ENCODE measurements around the gene KCTD3. TPM values are rescaled to one million over a fixed set of nuclear protein-coding genes. Genes with fewer than 3 reads are reported as not detected.

KCTD3 gene
- total RNA-seq, 1 donor from 2014 or later: 51.7 TPM

DNA sequence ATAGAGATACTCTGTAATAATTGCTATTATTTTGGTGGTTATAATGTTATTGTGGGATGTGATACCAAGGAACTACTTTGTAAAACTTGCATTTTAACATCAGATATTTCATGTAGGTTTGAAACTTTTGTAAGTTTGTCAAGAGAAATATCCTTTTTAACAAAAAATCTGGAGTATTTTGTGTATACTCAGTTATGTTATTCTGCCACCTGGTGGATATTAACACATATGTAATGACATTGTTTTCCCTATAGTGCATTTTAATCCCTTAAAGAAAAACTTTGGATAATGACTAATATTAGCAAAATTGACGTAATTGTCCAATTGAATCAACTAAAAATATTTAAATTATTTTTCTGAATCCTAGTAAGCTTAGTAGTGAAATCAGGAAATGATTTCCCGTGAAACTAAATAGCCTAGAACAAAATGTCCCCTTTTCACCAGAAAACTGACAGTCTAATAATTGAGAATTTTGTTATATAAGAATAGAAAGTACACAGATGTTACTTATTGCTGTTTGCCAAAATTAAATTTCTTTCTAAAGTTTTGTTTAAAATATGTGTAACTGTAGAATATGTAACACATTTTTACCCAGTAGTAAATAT lies 39.6 kb downstream of the KCTD3 start:
- DNase-seq: no peak

DNA sequence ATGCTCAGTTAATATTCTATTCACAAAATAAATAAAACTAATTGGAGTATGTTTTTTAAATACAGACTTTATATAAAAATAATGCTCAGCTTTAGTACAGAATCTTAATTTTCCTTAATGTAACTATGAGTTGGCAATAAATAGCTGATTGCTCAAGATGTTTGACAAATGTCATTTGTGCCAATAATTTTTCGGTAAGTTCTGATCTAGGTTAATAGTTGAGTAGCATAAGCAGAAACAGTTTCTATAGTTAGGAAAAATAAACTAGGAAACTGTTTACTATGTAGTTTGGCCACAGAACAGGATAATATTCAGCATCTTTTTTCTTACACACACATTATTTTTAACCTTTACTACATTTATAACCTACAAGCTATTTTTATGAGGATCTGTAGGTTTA lies 40.3 kb downstream of the KCTD3 start:
- DNase-seq: no peak

DNA sequence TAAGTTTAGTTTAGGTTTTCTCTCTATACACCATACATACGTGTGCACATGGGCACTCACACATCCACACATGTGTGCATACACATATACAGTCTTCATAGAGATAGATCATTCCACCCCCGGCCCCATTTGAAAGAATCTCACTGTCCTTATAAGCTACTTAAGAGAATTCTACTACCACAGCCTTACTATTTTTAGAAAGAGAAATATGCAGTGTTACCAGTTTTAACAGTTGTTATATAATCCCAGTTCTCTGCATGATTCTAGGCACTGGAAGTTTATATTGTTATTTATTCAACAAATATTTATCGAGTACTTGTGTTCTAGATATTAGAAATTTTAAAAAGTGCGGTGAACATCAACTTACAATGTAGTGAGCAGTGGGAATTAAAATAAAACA lies 41.5 kb downstream of the KCTD3 start:
- DNase-seq: no peak

DNA sequence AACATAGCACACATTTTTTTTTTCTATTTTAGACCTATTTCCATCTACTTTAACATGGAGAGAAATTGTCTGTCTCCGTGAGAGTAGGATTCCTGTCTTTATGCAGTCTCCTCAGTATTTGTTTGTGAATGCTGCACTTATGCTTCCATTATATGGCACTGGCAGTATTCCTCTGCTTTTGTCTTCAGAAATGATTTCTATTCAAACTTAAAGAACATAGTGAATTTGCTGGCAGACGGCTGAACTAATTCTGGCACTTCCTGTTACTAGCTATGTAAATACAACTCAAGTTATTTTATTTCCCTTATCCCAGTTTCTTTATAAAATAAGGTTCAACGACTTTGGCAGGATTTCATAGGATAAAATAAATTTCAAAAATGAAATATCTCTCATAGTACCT lies 45.3 kb downstream of the KCTD3 start:
- no peak for DNase-seq

DNA sequence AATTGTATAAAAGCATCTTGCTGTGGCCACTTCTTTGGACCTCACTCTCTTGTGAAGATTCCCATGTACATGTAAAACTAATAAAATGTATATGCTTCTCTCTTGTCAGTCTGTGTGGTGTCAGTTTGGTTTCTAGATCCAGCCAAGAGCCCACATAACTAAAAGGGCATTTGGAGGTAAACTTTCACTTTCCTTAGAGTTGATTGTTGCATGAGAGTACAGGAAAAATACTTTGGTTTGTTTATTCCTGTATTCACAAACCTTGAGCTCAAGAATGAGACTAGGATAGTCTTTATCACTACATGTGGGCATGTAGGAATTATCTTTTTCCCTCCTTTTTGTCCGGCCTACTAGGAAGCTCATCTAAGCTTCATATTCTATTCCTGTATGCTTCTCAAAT lies 50.9 kb downstream of the KCTD3 start:
- no peak for DNase-seq

DNA sequence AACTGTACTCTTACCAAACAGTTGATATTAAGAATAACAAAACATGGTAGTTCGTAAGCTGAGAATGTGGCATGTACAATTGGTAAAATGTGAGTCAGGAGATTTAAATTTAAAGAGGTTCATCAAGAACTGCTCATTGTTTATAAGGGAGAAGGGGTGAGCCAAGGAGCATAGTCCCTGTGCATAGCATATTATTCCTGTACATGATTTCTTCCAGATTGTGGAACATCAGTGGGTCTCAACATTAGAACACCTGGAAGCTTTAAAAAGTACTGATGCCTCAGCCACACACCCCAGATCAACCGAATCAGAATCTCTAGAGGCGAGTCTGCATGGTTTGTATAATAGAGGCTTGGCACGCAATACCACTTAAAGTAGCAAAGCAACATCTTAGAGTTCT lies 56.1 kb downstream of the KCTD3 start:
- DNase-seq: no peak

DNA sequence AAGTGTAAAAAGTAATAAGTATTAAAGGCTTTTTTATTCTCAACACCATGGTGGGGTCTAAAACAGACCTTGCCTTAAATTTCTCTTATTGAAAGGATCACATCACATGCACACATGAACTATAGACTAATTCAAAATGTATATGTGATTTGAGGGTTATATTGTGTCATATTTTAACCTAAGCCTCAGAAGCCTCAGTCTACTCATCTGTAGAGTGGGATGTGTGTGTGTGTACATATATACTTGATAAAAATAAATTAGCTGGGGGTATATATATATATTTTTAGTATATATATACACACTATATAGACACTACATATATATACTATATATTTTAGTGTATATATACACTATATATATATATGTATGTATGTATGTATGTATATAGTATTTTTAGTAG lies 58.8 kb downstream of the KCTD3 start:
- no peak for DNase-seq

DNA sequence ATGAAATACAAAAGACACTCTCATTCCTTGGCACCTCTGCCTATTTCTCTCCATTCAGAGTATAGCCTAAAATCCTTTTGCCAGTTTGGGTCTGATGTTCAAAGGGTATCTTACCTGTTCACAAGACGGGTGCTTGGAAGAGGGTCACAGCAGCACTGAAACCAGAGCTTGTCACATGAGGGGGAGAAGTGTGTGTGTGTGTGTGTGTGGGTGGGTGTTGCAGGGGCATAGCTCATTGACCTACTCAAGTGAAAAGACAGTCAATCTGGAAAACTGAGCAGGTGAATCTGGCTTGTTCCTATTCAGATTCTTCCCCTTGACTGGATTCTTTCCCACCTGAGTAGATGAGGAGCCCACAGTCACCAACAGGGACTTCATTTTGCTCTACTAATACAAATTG lies 63.9 kb downstream of the KCTD3 start:
- DNase-seq: no peak

DNA sequence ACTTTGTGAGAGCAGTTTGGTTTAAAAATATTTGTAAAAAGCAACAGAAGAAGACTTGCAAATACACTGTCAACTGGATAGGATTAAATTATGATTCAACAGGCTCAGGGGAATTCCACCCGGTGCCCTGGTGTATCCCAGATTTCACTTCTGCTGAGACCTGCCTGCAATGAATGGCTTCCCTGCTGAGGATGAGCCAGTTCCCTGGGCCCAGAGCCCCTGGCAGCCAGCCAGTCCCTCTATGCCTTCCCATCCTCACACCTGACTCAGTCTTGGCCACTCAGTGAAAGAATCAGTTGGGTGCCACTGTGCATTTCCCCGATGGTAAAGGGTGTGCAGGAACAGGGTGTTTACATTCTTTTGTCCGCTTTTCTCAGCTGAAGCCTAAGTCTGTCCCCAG lies 64.4 kb downstream of the KCTD3 start:
- DNase-seq: no peak

DNA sequence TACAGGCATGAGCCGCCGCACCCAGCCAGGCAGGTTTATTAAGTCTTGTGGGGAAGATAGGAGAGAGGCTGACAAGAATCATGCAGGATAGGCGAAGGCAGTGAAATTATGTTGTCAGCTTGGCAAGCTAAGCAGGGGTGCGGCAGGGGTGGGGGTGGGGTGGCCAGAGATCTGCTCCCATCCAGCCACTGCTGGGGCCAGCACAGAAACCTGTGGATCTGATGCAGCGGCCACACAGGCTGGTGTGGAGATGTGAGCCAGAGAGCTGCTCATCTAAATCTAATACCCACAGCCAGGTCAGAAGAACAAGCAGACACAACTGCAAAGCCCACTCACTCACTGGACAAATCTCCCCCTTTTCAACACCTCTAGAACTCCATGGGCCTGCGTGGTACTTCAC lies 68.7 kb downstream of the KCTD3 start:
- no peak for DNase-seq

DNA sequence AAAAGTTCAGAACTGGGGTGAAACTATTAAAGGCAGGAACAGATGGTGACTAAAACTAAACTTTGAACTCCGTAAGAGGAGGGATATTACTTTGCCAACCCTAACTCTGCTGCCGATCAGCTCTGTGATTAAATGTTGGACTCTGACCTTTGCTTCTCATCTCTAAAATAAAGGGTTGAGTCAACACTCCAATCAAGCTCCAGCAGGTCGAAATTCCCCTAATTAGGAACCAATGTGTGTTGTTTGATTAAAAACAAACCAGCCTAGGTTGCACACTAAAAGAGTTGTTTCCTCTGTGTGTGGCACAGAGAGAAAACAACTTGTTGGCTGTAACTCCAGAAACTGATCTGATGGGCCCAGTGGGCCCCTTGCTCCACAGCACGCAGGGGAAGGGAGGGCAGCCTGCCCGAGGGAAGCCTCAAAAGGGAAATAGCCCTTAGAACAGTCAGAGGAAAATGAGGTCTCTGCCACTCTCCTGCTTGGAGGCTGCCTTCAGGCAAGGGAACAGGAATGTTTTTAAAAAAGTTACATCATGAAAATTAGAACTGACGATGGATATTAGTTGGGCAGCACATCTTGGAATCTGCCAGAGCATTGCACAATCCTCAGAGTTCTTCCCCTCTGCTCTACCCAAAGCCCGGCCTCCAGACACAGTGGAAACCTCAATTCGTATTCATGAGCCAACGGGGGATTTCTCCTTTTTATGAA lies 69.3 kb downstream of the KCTD3 start:
- DNase-seq: no peak

DNA sequence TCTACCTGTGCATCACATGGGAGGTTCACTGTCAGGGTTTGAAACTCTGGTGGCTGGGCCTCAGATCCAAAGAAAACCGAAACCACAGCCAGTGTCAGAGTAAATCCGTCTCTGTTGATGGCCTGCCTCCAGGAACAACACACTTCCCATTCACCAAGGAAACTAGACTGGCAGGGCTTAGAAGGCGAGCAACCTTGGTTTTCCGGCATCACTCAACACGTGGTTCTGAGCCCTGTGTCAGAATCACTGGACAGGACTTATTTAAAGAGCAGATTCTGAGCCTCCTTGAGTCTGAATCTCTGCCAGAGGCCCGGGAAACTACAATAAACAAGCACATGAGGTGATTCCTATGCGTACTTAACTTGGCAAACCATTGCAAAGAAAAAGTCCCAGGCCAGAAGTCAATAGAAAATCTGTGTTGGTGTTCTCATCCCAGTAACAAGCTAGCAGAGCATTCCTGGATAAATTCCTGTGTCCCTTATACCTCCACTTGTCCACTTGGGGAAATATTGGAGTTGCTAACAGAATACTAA lies 70.0 kb downstream of the KCTD3 start:
- no peak for DNase-seq

DNA sequence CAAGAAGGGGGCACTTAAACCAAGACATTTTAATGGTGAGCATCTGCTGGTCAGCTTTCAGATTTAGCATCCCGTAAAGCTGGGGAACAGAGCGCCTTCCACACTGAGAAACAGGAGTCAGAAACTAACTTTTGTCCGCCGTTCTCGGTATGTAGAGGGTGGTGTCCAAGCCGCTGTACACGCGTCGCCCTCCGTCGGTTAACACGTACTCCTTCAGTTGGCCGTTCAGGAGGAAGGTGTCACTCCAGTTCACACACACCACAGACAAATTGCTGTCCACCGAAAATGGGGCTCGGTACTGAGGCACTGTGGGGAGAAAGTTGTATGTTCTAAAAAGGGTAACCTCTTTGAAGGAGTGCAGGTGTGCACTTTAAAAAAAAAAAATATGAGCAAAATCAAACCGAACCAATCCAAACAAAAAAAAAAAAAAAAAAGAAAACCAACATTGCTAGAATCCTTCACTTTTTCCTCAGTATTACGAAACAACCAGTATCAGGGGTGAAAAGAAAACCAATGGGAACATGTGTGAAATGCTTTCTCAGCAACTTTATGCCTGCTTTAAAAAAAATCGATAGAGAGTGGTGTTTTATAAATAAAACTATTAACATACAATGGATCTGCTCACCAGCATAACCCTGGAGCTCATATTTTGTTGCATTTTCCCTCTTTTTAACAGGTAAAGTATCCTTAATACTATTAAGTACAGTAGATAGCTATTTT lies 73.5 kb downstream of the KCTD3 start:
- DNase-seq: no peak

DNA sequence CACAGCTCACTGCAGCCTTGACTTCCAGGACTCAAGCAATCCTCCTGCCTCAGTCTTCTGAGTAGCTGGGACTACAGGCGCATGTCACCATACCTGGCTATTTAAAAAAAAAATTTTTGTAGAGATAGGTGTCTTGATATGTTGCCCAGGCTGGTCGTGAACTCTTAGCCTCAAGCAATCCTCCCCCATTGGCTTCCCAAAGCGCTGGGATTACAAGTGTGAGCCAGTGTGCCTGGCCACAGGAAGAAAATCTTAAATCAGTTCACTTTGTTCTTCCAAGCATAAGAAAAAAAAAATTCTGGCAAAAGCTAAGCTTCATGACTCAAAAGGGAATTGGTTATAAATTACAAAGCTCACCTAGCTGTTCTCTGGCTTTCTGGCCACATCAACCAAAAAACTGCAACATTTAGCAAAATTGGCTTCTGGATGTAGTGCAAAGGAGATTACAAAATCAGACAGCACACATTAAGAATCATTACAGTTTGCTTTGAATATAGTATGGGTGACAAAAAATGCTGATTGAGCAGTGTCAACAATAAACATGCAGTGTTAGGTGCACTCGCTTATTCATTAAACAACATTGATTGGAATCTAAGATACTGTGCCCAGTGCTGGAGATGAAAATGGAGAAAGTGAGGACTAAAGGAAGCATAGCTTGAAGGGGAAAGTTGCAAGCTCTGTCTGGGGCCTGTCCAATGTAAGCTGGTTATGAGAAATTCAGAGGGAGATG lies 76.7 kb downstream of the KCTD3 start:
- DNase-seq: no peak

DNA sequence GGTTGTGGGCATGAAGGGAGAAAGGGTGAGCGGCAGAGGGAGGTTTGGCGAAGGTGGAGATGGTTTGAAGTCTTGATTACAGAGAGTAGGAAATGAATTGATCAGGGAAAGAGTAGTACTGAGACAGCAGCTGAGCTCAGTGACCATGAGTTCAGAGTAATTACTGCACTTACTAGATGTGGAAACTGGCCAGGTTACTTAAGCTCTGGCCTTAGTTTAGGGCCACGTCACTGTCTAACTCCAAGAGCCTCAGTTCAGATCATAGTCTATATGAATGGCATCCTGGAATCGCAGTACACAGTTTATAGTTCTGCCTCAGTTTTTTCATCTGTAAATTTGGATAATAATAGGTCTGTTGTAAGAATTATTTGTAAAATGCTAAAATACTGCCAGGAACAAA lies 78.1 kb downstream of the KCTD3 start:
- no peak for DNase-seq

DNA sequence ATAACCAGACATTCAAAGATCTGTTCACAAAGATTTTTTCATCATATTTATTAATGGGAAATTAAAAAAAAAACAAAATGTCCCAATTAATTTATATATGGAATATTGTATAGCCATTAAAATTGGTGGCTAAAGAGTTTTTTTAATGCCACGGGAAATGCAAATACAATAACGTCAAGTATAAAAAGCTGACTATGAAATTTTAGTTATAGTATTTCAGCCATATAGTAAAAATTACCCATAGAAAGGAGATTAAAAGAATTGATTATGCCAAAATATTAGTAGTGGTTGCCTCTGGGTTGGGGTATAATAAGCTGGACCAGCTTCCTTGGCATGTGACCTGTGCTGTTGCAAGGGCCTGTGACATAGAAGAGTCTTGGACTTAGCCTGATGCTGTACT lies 78.8 kb downstream of the KCTD3 start:
- DNase-seq: no peak

DNA sequence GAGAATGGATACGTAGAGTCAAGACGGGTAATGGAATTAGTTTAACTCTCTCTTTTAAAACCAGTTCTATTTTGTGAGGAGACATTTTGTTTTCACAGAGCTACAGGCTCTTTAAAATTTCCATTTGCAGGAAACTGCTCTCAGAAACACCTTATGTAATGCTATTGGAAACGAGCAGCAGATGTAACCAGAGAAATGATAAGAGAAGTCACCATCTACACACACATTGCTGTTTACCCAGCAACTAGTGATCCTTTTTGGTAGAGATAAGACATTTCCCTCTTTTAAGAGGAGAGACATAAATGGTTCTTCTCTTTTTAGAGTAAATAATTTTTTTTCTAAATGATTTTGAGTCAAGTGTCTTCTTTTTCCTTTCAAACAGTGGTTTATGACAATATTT lies 80.6 kb downstream of the KCTD3 start:
- DNase-seq: no peak

DNA sequence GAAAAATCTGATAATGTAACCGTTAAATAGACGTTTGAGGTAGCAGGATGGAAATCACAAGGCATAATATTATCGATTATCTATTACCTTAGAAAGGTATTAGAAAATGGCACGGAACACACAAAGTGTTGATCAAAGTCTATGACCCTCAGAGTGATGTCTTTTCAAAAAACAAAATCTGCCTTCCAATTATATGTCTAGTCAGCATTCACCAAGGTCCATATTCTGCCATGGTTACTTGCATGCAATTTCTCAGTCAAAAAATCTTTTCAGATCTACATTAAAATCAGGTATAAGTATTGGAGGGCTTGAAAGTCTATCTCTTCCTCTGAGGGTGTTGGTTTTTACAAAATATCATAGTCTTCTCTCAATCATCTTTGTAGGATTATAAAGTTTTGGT lies 81.9 kb downstream of the KCTD3 start:
- no peak for DNase-seq

DNA sequence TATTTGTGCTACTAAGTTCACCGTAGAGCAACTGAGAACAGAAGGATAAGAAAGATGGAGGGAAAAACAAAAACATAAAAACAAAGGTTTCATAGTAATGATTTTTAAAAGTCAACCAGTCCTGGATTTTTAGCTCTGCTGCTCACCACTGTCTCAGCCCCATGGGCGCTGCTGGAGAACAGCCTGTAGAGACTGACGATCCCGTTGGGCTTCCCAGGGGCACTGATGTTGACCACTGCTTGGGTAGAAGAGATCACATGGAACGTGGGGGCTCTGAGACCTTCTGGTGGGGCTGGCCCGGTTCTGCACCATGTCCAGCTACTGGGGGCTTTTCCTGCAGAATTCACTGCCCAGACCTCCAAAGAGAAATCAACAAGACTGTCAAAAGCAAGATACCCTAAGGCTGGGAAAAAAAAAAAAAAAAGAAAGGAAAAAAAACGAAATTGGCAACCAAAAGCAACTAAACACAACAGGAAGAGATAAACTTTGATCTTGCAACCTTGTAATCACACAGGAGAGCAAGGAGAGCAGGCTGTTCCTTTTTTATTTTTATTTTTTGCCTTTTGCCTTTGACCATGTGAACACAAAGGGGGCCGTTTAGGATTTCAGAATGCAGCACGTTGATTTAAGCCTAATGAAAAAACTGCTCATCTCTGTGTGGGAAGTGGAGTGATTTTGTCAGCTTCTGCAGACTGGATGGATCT lies 83.5 kb downstream of the KCTD3 start:
- DNase-seq: no peak

DNA sequence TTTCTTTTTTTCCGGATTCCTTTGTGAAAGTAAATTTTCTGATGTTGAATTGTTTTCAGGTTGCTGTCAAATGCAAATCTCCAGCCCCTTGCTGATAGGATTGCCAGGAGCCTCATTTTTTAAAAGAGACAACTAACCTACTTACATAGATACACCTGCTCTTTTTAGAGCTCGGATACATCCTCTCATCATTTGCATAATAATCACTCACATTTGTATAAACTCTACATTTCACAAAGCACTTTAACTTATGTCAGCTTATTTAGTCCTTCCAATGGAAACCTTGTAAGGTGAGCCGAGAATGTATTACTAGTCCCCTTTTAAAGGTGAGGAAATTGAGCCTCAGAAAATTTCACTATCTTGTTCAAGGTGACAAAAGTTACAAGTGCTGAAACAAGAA lies 84.8 kb downstream of the KCTD3 start:
- no peak for DNase-seq

DNA sequence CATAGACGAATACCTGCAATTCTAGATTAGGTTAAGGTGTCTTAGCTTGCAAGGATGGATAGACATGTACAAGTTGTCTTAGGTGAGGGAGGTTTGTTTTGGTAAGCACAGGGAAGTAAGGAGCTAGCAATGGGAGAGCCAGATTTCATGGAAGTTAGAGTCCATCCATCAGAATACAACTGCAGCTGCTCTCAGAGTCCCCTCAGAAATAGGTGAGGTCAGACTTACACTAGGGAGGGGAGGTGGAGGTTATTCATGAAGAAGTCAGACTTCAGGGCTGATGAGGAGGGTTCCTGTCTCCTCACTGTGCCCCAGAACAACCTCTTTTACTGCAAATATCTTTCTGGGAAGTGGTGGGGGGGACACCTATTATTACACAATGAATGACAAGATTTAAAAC lies 85.3 kb downstream of the KCTD3 start:
- no peak for DNase-seq

DNA sequence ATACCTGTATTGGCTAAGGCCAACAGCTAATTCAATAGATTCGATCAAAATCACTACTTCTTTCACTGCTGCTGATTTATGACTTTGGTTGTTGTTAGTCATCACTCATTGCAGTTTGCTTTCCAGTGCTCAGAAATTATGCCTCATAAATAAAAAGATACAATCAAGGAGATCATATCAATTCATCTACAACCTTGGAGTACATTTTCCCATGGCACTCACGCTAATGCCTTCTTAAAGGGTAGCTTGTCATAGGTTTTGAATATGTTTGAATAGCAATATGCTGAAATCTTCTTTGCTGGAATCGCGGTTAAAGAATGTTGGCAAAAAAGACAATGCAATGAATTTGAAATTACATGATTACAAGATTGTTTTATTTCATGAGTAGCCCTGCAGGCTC lies 89.9 kb downstream of the KCTD3 start:
- no peak for DNase-seq

Measured in skin of body (tissue), 2 donors.